Mucosa of gallbladder (tissue), 1 donor: ENCODE measurements around the gene KBTBD3. TPM values are rescaled to one million over a fixed set of nuclear protein-coding genes. Genes with fewer than 3 reads are reported as not detected.

Source experiments
- DNase-seq: peaks from one replicate; pipeline ENCODE4 v3.0.0-alpha.2; 2020; ENCODE audit warnings: low spot score
- total RNA-seq: library from RNA; stranded (reverse); gene quantifications from one replicate; pipeline ENCODE4 v1.2.1, GENCODE V29; 2021
- donor health status: DM: no; HTN: no; CAD: no.

Gene KBTBD3
- total RNA-seq = 10.8 TPM

GRCh38 chr11:106076919-106077608 lies at the start of gene KBTBD3:
Gene KBTBD3 (minus strand): TSS chr11:106077347. CDS start chr11:106059097, 18,250 bp downstream.
- DNase-seq = peak; percentile 99

DNA sequence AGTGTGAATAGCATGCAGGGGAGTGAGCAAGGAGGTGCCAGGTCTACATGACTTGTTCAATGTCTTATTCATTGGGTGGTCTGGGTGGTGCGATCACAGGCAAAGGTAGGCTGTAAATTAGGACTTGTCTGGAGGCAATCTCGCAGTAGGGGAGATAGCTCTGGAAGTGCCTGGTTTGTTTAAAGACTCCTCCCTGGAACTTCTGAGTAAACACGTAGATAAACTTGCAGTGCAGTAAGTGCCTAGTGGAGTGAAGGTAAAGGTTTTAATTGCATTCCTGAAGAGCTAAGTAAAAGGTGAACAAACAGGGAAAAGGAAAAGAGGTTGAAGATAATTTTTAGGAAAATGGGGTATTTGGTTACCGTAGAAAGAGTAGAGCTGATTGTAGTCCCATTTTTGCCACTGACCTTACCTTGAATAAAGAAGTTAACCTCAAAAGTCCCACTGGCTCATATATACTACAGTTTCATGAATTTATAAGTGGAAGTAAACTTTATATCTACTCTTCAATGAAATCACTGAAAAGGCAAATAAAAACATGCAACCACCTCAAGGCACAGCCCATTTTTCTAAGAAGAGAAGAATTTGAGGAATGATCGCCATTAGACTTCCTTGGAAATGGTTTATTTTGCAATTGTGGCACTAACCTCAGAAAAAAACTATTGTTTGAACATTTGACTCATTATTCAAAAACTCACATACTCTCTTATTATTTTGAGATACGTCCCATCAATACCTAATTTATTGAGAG lies 44.6 kb upstream of the KBTBD3 start:
- DNase-seq = no peak

DNA sequence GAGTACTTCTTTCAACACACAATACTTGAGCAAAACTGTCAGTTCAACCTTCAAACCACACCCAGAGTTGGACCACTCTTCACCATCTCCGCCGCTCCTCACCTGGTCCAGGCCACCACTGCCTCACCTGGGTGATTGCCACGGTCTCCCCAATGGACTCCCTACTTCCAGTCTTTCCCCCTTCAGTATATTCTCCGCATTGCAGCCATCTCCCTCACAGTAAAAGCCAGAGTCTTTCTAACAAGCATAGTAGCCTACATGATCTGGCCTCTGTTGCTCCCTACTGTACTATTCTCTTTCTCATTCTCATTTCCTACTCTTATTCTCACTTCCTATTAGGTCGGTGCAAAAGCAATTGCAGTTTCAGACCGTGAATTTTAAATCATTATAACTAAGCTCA lies 28.8 kb upstream of the KBTBD3 start:
- no peak for DNase-seq

DNA sequence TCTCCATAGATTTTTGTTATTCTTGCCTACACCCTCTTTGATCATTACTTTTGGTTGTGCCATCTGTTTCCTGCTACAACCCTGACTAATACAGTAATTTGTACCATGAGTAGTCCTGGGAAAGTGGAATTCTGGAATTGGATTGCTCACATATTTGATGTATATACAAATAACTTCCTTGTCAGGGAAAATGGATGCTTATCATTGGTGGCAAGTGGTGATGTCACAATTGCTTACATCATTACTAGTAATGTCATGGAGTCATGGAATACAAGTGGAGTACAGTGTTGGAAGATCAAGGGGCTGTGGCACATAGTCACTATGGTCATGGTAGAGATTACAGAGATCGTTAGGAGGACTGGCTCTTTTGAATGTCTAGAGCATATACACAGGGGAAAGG lies 24.7 kb upstream of the KBTBD3 start:
- DNase-seq = no peak

DNA sequence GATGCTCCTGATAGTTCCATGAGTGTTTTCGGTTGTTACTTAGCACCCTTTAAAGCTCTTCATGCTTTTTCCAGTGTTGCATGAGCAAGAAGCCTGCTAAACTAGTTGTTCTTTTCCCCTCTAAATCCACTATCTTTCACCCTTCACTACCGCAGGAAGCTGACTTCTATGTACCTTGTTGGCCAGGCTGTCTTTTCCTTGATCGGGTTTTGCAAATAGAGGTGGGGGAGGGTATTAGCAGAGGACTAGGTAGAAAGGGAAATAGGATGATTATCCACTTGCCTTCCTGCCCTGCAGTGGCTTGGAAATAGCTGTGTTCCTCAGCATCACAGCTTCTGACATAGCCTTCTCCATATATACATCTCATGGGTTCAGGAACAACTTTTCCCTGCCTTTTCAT lies 24.2 kb upstream of the KBTBD3 start:
- DNase-seq = no peak

GRCh38 chr11:106098893-106099553 lies 21.9 kb upstream of the KBTBD3 start:
- no peak for DNase-seq

GRCh38 chr11:106092446-106092845 lies 15.3 kb upstream of the KBTBD3 start:
- DNase-seq = no peak

- DNase-seq = no peak
These were observed 14.5 kb upstream of the KBTBD3 start for GRCh38 chr11:106091480-106092123.

GRCh38 chr11:106088896-106089295 lies 11.7 kb upstream of the KBTBD3 start:
- no peak for DNase-seq

GRCh38 chr11:106087815-106088435 lies 10.8 kb upstream of the KBTBD3 start:
- DNase-seq = peak; percentile 42

DNA sequence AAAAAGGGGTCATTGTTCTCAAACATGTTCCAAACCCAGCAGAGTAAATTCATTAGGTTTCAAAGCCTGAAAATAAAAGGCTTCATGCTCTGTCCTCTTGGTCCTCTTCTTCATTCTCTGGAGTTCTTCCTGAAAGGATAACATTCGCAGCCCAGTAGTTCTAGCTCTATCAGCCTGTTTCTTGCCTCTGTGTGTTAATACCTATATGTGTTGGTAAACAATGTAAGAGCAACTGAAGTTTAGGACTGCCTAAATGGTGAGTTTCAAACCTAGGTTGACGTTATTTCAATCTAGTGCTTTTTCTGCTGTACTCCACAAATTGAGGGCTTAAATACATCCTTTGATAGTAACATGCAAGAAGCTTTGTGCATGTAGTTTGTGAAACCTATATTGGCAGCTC lies 9.7 kb upstream of the KBTBD3 start:
- no peak for DNase-seq

- no peak for DNase-seq
These were observed 9.0 kb upstream of the KBTBD3 start for GRCh38 chr11:106086135-106086534.

- no peak for DNase-seq
These were observed 4.9 kb upstream of the KBTBD3 start for GRCh38 chr11:106082096-106082495.

DNA sequence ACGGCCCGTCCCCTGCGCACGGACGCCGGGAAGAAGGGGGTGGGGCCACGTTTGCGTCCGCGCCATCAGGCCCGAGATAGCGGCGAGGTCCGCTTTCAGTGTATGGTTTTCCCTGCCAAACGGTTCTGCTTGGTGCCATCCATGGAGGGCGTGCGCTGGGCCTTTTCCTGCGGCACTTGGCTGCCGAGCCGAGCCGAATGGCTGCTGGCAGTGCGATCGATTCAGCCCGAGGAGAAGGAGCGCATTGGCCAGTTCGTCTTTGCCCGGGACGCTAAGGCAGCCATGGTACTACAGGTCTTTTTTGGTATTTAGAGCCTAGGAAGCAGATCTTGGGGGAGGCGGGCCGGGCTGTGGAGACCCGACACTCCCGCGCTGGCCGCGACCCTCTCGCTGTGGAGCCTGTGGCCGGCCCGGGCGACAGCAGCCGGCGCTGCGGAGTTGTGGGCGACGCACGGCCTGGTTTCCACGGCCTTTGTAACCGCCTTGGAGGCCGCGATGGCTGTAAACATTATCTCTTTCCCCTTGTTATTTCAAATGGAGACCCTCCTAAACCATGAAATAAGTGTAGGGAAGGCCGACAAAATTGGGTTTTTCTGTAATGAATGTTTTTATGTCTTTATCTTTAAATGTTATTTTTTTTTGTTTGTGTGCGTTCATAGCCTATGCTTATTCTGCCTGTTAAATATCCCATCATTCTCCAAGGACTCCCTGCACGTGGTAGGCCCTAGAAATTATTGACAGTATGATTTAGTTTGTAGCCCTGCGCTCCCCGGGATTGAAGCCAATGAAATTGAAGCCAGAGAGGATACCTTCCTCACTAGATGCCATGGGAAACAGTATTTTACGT lies 685 bp upstream of the KBTBD3 start, which contains the start of gene AASDHPPT:
AASDHPPT (plus strand) TSS at position 54 of the 847 bp plus-strand sequence; CDS start at position 103, 49 bp downstream.
- no peak for DNase-seq

- DNase-seq = peak; percentile 10
These were observed 802 bp downstream of the KBTBD3 start for GRCh38 chr11:106076171-106076918.

- no peak for DNase-seq
These were observed 4.3 kb downstream of the KBTBD3 start for GRCh38 chr11:106072804-106073203.

GRCh38 chr11:106070606-106071005 lies 6.5 kb downstream of the KBTBD3 start:
- DNase-seq = no peak

DNA sequence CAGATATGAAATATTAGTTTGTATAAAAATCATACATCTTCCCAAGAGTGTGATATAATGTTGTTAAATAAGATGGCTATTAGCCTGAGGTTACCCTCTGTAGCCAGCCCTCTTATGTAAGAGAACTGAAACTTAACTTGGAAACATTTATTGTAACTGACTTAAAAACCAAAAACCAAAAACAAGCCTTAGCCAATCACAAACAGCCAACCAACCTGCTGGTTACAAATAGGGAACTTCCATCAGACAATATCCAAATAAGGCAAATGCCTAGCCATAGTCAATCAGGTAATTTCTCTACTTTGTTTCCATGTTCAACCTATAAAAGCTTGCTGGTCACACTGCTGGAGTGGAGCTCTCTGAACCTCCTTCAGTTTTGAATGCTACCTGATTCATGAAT lies 14.1 kb downstream of the KBTBD3 start:
- DNase-seq = no peak

DNA sequence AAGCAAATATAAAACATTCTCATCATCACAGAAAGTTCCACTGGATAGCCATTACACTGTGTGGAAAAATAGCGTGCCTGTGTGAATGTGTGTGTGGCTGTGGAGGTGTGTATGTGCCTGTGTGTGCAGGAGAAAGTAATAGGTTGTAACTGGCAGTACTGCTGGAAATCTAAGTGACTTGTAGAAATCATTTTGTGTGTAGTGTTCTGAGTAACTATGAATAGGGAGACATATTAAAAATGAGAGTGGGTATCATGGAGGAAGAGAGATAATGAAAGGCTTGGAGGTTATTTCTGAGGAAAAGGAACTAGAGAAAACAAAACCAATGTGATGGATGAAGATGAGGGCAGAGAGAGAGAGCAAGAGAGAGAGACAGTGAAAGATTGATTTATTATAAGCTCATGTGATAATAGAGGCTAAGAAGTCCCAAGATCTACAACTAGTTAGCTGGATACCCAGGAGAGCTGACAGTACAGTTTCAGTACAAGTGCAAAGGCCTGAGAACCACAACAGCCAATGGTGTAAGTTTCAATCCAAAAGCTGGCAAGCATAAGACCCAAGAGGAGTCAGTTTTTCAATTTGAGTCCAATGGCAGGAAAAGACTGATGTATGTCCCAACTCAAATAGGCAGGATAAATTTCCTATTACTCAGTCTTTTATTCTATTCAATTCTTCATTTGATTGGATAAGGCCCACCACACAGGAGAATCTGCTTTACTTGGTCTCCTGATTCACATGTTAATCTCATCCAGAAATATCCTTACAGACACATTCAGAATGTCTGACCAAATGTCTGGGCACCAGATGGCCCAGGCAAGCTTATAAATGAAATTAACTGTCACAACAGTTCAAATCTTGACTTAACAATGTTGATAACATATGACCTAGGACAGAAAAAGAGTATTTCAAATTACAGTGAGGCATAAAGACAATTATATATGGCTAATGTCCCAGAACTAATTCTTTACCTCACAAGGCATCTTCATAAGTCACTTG lies 14.9 kb downstream of the KBTBD3 start:
- no peak for DNase-seq
